OCI-LY1 (cell line): ENCODE measurements around the gene VAPB.

Experiments used
- H2AFZ ChIP-seq: fragments of 200-600 bp; sonication (generic), shearing (Covaris generic); 2 replicates; pipeline ENCODE4 v1.6.0; 2014; ENCODE audit warnings: antibody characterized with exemption, mild to moderate bottlenecking, low read length
- H3F3A ChIP-seq: fragments of 200-600 bp; sonication (generic), shearing (Covaris generic); 2 replicates; pipeline ENCODE4 v1.6.0; 2014; ENCODE audit warnings: mild to moderate bottlenecking, antibody characterized with exemption, low read length, moderate library complexity; ENCODE audit not compliant: insufficient read depth
- H3K27ac ChIP-seq: fragments of 200-600 bp; sonication (generic); 2 replicates; pipeline ENCODE4 v1.5.1; 2014; ENCODE audit warnings: low read length, mixed run types, mild to moderate bottlenecking, low read depth; ENCODE audit not compliant: poor library complexity, severe bottlenecking
- H3K27me3 ChIP-seq: fragments of 200-600 bp; sonication (generic); 2 replicates; pipeline ENCODE4 v1.6.0; 2014; ENCODE audit warnings: antibody characterized with exemption, mild to moderate bottlenecking, low read length, moderate library complexity; ENCODE audit not compliant: insufficient read depth
- H3K36me3 ChIP-seq: fragments of 200-600 bp; sonication (generic); 2 replicates; pipeline ENCODE4 v1.6.1; 2014; ENCODE audit warnings: mild to moderate bottlenecking, antibody characterized with exemption, low read length, moderate library complexity, mixed read lengths; ENCODE audit not compliant: insufficient read depth
- H3K4me1 ChIP-seq: fragments of 200-600 bp; sonication (generic); 2 replicates; pipeline ENCODE4 v1.5.1; 2014; ENCODE audit warnings: mild to moderate bottlenecking, low read length, moderate library complexity; ENCODE audit not compliant: insufficient read depth, severe bottlenecking
- H3K4me2 ChIP-seq: fragments of 200-600 bp; sonication (generic), shearing (Covaris generic); 2 replicates; pipeline ENCODE4 v1.6.1; 2014; ENCODE audit warnings: low read length
- H3K4me3 ChIP-seq: fragments of 200-600 bp; sonication (generic); 2 replicates; pipeline ENCODE4 v1.5.1; 2014; ENCODE audit warnings: low read length, low read depth, mild to moderate bottlenecking, mixed read lengths; ENCODE audit not compliant: poor library complexity, severe bottlenecking
- H3K79me2 ChIP-seq: fragments of 200-600 bp; shearing (Covaris generic); 2 replicates; pipeline ENCODE4 v1.6.1; 2016; ENCODE audit warnings: mixed run types, low read length, mixed read lengths; ENCODE audit not compliant: insufficient read depth
- H3K9ac ChIP-seq: fragments of 200-600 bp; sonication (generic), shearing (Covaris generic); 2 replicates; pipeline ENCODE4 v1.6.1; 2014; ENCODE audit warnings: mild to moderate bottlenecking, low read length, mixed read lengths
- H3K9me2 ChIP-seq: fragments of 200-600 bp; sonication (generic), shearing (Covaris generic); 2 replicates; pipeline ENCODE4 v1.6.1; 2014; ENCODE audit warnings: low read depth, mild to moderate bottlenecking, low read length, mixed read lengths
- H3K9me3 ChIP-seq: fragments of 200-600 bp; shearing (Covaris generic); 2 replicates; pipeline ENCODE4 v1.6.1; 2014; ENCODE audit warnings: low read length, mixed read lengths
- H4K20me1 ChIP-seq: fragments of 200-600 bp; sonication (generic), shearing (Covaris generic); 2 replicates; pipeline ENCODE4 v1.6.0; 2016; ENCODE audit warnings: mild to moderate bottlenecking, low read length; ENCODE audit not compliant: insufficient read depth
- CTCF ChIP-seq: fragments of 200-600 bp; sonication (generic), shearing (Covaris generic); IDR thresholded peaks from 2 replicates; pipeline ENCODE4 v1.5.1; 2017; ENCODE audit warnings: mild to moderate bottlenecking, antibody characterized with exemption, low read length, moderate library complexity, mixed read lengths
- EZH2 ChIP-seq: fragments of 200-600 bp; sonication (generic), shearing (Covaris generic); IDR thresholded peaks from 2 replicates; pipeline ENCODE4 v1.8.0; 2017; ENCODE audit warnings: borderline replicate concordance, mixed run types, mild to moderate bottlenecking, antibody characterized with exemption, low read length, moderate library complexity, mixed read lengths

Gene VAPB

GRCh38 chr20:58463256-58463655, 74.2 kb downstream of the VAPB start:
- Histone ChIP-seq H3K9me2 (no peaks in the 10 kb centered on the region), H2AFZ (no peak overlapping the region), H3K4me2 (no peak overlapping the region), H4K20me1 (no peaks in the 10 kb centered on the region), H3K79me2 (no peaks in the 10 kb centered on the region), H3K9ac (no peak overlapping the region), H3K4me3 (no peak overlapping the region), H3K9me3 (no peaks in the 10 kb centered on the region), H3K4me1 (peaks cover 8% of the 10 kb centered on the region), H3K27ac (no peak overlapping the region), H3K36me3 (no peaks in the 10 kb centered on the region), H3K27me3 (no peaks in the 10 kb centered on the region), H3F3A (no peaks in the 10 kb centered on the region)
- TF ChIP-seq CTCF, result no peak
- TF ChIP-seq EZH2, result no peak

GRCh38 chr20:58464838-58465237, 75.8 kb downstream of the VAPB start:
- Histone ChIP-seq H3K27me3 (no peaks in the 10 kb centered on the region), H3F3A (no peaks in the 10 kb centered on the region), H3K4me1 (no peaks in the 10 kb centered on the region), H3K79me2 (no peaks in the 10 kb centered on the region), H2AFZ (no peak overlapping the region), H3K27ac (no peak overlapping the region), H3K9ac (no peak overlapping the region), H3K9me3 (no peaks in the 10 kb centered on the region), H3K36me3 (no peaks in the 10 kb centered on the region), H3K9me2 (no peaks in the 10 kb centered on the region), H3K4me3 (no peak overlapping the region), H3K4me2 (no peak overlapping the region), H4K20me1 (no peaks in the 10 kb centered on the region)
- TF ChIP-seq EZH2 (no peak), CTCF (no peak)

GRCh38 chr20:58466095-58466708, 77.2 kb downstream of the VAPB start:
- H3K4me3 ChIP-seq, result no peak overlapping the region
- TF ChIP-seq EZH2 (no peak), CTCF (no peak)
- no peaks in the 10 kb centered on the region for H3K4me1 ChIP-seq
- H3K79me2 ChIP-seq, result no peaks in the 10 kb centered on the region
- no peak overlapping the region for H3K4me2 ChIP-seq
- H2AFZ ChIP-seq, result no peak overlapping the region
- no peak overlapping the region for H3K27ac ChIP-seq
- H3K9me2 ChIP-seq, result no peaks in the 10 kb centered on the region
- no peaks in the 10 kb centered on the region for H3K9me3 ChIP-seq
- no peaks in the 10 kb centered on the region for H3K36me3 ChIP-seq
- no peaks in the 10 kb centered on the region for H3F3A ChIP-seq
- H3K27me3 ChIP-seq, result no peaks in the 10 kb centered on the region
- no peaks in the 10 kb centered on the region for H4K20me1 ChIP-seq
- no peak overlapping the region for H3K9ac ChIP-seq
